Upper lobe of right lung (tissue), 1 donor: ENCODE results near the gene GRK4. TPM values are rescaled to one million over a fixed set of nuclear protein-coding genes. Genes with fewer than 3 reads are reported as not detected.

Experiments
- ATAC-seq: fragments of 200-7000 bp; cut with Tn5 transposase; one replicate; pipeline ENCODE4 v1.9.1; 2020; ENCODE audit warnings: mild to moderate bottlenecking, moderate library complexity
- DNase-seq: peaks from one replicate; pipeline ENCODE4 v3.0.0-alpha.2; 2020
- H3K27ac ChIP-seq: fragments of 200-600 bp; one replicate; pipeline ENCODE4 v1.8.0; 2022
- H3K27me3 ChIP-seq: fragments of 200-600 bp; one replicate; pipeline ENCODE4 v1.8.0; 2022; ENCODE audit warnings: mild to moderate bottlenecking
- H3K36me3 ChIP-seq: fragments of 200-600 bp; one replicate; pipeline ENCODE4 v1.8.0; 2022
- H3K4me1 ChIP-seq: fragments of 200-600 bp; one replicate; pipeline ENCODE4 v1.8.0; 2022
- H3K4me3 ChIP-seq: fragments of 200-600 bp; one replicate; pipeline ENCODE4 v1.8.0; 2022; ENCODE audit warnings: mild to moderate bottlenecking
- H3K9me3 ChIP-seq: fragments of 200-600 bp; one replicate; pipeline ENCODE4 v1.8.0; 2022
- intact Hi-C: fragments of 100-400 bp; cut with DNase I; formaldehyde crosslinking; loops from one replicate; pipeline ENCODE4 v1.11.0; 2022
- total RNA-seq: library from RNA; stranded (reverse); fragmentation: NEBNext Ultra II Directional; extraction: Animal tissue kit (Norgen Biotek cat#: 25700); gene quantifications from one replicate; pipeline ENCODE4 v1.2.1, GENCODE V29; 2021
- TF ChIP-seq, protein P1 (sequence below): fragments of 200-600 bp; IDR thresholded peaks from one replicate; pipeline ENCODE4 v1.8.0; 2022; ENCODE audit warnings: antibody characterized with exemption
- donor health status: DM: no; HTN: yes; CAD: no; lungs with severe emphysema.

GRK4 gene
- total RNA-seq, 1 donor from 2014 or later: 8.0 TPM

DNA sequence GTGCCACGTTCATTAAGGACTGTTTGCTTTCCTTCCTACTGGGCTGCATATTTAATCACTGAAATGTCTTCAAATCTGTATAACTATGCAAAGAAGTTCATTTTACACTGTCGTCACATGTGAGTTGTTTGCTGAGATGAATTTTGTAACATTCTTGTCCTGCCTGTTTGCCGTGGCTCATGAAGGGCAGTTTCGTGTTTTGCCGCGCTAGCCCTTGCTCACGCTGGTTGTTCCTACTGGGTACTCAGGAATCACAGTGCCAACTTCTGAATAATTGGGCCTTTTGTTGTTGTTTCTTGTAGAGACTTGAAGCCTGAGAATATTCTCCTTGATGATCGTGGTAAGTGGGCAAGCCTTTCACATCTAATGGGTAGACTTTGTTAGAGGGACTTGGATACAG, 58.7 kb downstream of the GRK4 start:
- Histone ChIP-seq H3K27me3 (no peaks in the 10 kb centered on the region), H3K4me3 (no peak overlapping the region), H3K4me1 (no peaks in the 10 kb centered on the region), H3K36me3 (no peaks in the 10 kb centered on the region), H3K27ac (no peak overlapping the region), H3K9me3 (no peaks in the 10 kb centered on the region)
- TF ChIP-seq, protein P1, sequence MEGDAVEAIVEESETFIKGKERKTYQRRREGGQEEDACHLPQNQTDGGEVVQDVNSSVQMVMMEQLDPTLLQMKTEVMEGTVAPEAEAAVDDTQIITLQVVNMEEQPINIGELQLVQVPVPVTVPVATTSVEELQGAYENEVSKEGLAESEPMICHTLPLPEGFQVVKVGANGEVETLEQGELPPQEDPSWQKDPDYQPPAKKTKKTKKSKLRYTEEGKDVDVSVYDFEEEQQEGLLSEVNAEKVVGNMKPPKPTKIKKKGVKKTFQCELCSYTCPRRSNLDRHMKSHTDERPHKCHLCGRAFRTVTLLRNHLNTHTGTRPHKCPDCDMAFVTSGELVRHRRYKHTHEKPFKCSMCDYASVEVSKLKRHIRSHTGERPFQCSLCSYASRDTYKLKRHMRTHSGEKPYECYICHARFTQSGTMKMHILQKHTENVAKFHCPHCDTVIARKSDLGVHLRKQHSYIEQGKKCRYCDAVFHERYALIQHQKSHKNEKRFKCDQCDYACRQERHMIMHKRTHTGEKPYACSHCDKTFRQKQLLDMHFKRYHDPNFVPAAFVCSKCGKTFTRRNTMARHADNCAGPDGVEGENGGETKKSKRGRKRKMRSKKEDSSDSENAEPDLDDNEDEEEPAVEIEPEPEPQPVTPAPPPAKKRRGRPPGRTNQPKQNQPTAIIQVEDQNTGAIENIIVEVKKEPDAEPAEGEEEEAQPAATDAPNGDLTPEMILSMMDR: no peak
- no peak for DNase-seq
- no peak for ATAC-seq
- intact Hi-C loops: no loop called here

DNA sequence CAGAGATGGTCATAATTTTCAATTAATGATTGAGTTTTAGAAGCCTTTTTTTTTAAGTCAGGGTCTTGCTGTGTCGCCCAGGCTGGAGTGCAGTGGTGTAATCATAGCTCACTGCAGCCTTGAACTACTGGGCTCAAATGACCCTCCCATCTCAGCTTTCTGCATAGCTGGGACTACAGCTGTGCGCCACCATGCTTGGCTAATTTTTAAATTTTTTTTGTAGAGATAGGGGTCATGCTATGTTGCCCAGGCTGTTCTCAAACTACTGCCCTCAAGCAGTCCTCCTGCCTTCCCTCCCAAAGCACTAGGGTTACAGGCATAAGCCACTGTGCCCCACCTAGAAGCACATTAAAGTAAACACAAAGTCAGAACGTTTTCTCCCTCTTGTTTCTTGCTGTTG, 59.3 kb downstream of the GRK4 start:
- no peaks in the 10 kb centered on the region for H3K27me3 ChIP-seq
- H3K4me1 ChIP-seq: no peaks in the 10 kb centered on the region
- ATAC-seq: no peak
- H3K27ac ChIP-seq: no peak overlapping the region
- no peak overlapping the region for H3K4me3 ChIP-seq
- H3K36me3 ChIP-seq: no peaks in the 10 kb centered on the region
- DNase-seq: no peak
- H3K9me3 ChIP-seq: no peaks in the 10 kb centered on the region
- TF ChIP-seq, protein P1: no peak
- intact Hi-C loops: no loop called here

DNA sequence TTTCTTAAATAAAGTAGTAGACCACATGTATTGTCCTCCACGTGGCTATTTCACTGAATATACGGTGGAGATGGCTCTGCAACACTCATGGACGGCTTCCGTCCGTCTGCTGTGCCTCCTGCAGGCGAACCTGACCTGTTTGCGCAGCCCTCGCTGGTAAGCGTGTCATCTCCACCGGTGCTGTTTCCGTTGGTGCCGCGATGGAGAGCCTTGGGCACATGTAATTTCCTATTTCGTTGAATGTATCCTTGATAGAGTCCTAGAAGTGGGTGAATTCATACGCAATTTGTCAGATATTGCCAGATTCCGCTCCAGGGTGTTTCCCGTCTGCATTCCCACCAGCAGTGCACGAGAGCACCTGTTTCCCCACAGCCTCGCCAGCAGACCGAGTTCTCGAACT, 62.5 kb downstream of the GRK4 start:
- DNase-seq (no peak), ATAC-seq (no peak)
- H3K27ac ChIP-seq: no peak overlapping the region
- no peaks in the 10 kb centered on the region for H3K4me1 ChIP-seq
- H3K4me3 ChIP-seq: no peak overlapping the region
- no peaks in the 10 kb centered on the region for H3K27me3 ChIP-seq
- no peaks in the 10 kb centered on the region for H3K36me3 ChIP-seq
- no peaks in the 10 kb centered on the region for H3K9me3 ChIP-seq
- intact Hi-C loops: no loop called here
- TF ChIP-seq, protein P1: no peak

DNA sequence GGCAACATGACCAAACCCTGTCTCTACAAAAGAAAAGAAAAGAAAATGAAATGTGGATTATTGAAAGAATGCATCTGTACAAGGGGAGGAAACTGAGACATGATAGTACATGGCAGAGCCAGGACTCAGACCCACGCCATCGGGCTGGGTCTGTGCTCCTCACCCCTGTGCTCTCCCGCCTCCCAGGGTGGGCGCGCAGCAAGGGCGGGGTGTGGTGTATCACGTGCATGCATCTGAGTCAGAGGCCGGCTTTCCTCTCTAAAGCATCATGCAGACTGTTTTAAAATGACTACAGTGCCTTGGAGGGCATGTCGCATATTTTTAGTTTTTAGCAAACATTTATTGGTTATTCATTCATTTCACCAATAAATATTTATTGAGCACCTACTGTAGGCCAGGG, 63.2 kb downstream of the GRK4 start:
- intact Hi-C loops: no loop called here
- ATAC-seq: no peak
- no peaks in the 10 kb centered on the region for H3K9me3 ChIP-seq
- H3K27ac ChIP-seq: no peak overlapping the region
- no peaks in the 10 kb centered on the region for H3K36me3 ChIP-seq
- no peaks in the 10 kb centered on the region for H3K4me1 ChIP-seq
- no peak for DNase-seq
- TF ChIP-seq, protein P1: no peak
- H3K4me3 ChIP-seq: no peak overlapping the region
- no peaks in the 10 kb centered on the region for H3K27me3 ChIP-seq

DNA sequence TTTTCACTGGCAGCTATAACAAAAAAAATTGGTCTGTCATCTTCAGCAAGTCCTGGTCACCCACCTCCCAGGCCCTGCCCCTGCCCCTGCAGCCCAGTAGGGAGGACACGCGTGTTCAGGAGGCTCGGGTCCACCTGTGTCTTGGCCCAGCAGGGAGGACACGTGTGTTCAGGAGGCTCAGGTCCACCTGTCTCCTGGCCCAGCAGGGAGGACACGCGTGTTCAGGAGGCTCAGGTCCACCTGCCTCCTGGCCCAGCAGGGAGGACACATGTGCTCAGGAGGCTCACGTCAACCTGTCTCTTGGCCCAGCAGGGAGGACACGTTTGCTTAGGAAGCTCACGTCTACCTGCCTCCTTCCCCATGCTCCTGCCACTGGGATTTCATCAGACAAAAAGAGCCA, 66.1 kb downstream of the GRK4 start:
- no peaks in the 10 kb centered on the region for H3K36me3 ChIP-seq
- TF ChIP-seq, protein P1: no peak
- no peaks in the 10 kb centered on the region for H3K27me3 ChIP-seq
- DNase-seq: no peak
- no peak for ATAC-seq
- H3K27ac ChIP-seq: no peak overlapping the region
- H3K4me1 ChIP-seq: no peaks in the 10 kb centered on the region
- H3K4me3 ChIP-seq: no peak overlapping the region
- intact Hi-C loops: no loop called here
- H3K9me3 ChIP-seq: no peaks in the 10 kb centered on the region
